M059J (cell line): ENCODE results near the gene ZBTB46. TPM values are rescaled to one million over a fixed set of nuclear protein-coding genes. Genes with fewer than 3 reads are reported as not detected.
"Not testable (repeated sequence)": the region's sequence is repeated elsewhere in the genome, so short reads cannot be mapped to it uniquely, and the experiment has no call there.

ENCODE experiments used
- DNase-seq: peaks from one replicate; pipeline ENCODE4 v3.0.0-alpha.2; 2012; ENCODE audit warnings: low read depth
- total RNA-seq: library from RNA; depleted of rRNA; stranded (reverse); fragments of >200 nt; shearing (Covaris generic); gene quantifications from 2 replicates; pipeline ENCODE4 v1.2.3, GENCODE V29; 2014

Gene ZBTB46
- total RNA-seq, 1 experiment from 2014 or later: 3.1 TPM

DNA sequence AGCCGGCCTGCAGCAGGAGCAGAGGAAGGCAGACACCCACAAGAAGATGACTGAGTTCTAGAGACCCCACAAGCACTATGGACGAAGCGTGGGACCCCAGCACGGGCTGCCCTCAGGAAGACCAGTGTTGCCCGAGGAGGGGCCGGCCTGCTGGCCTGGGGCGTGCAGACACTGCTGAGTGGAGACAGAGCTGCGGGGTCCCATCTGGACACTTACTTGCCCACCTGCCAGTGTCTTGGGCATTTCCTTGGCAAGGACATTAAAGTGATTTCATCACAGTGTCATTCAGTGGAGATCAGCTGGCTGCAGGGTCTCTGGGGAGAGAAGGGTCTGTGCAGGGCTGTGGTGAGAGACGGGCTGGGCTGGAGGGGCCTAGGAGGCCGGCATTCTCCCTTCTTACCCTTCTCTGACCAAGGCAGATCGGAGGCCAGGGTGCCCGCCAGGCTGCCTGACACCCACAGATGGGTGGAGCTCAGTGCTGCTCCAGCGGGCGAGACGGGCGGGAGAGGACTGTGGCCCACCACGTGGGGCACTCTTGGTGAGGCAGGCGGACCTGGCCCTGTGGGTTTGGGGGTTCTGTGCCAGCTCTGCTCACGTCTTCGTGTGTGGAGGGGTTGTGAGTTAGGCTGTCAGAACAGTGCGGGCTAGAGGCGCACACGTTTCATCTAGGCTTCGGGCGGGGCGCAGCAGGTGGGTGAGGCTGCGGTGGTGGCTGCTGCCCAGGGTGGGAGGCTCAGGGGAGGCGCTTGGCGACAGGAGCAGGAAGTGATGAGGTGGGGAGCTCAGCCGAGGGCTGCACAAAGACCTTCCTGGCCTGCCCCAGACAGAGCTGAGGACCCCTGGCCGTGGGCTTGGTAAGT, 95.0 kb downstream of the ZBTB46 start, which contains the start of gene LIME1:
Gene LIME1, plus strand, starts transcription at position 806 of the 860 bp plus-strand sequence. CDS start 886 bp downstream, outside the sequence.
- no peak for DNase-seq

GRCh38 chr20:63734946-63735858, 95.9 kb downstream of the ZBTB46 start:
- no peak for DNase-seq

GRCh38 chr20:63734111-63734945, 96.7 kb downstream of the ZBTB46 start:
- no peak for DNase-seq

DNA sequence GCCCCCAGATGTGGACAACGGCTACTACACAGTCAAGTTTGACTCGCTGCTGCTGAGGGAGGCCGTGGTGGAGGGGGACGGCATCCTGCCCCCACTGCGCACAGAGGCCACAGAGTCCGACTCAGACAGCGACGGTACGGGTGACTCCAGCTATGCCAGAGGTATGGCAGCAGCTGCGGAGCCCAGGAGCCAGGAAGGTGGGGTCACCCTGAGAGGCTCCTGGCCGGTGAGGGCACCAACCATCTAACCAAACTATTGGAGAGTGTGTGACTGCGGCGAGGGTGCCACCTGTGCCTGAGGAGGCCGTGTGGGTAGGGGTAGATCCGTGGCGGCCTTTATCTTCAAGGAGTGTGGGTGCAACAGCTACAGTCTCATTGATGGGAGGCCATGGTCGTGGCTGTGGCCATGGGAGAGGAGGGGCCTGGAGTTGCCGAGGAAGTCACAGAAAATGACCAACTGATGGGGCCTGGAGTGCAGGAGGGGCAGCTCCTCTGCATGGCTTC, 97.4 kb downstream of the ZBTB46 start:
- no peak for DNase-seq

GRCh38 chr20:63733117-63733516, 97.9 kb downstream of the ZBTB46 start:
- DNase-seq: no peak

GRCh38 chr20:63732118-63733095, 98.7 kb downstream of the ZBTB46 start:
- no peak for DNase-seq

DNA sequence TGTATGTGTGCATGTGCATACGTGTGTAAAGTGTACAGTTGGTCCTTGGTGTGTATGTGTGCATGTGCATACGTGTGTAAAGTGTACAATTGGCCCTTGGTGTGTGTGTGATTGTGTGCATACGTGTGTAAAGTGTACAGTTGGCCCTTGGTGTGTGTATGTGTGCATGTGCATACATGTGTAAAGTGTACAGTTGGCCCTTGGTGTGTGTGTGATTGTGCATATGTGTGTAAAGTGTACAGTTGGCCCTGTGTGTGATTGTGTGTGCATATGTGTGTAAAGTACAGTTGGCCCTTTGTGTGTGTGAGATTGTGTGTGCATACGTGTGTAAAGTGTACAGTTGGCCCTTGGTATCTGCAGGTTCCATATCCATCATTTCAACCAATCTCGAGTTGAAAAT, 99.7 kb downstream of the ZBTB46 start:
- no peak for DNase-seq

DNA sequence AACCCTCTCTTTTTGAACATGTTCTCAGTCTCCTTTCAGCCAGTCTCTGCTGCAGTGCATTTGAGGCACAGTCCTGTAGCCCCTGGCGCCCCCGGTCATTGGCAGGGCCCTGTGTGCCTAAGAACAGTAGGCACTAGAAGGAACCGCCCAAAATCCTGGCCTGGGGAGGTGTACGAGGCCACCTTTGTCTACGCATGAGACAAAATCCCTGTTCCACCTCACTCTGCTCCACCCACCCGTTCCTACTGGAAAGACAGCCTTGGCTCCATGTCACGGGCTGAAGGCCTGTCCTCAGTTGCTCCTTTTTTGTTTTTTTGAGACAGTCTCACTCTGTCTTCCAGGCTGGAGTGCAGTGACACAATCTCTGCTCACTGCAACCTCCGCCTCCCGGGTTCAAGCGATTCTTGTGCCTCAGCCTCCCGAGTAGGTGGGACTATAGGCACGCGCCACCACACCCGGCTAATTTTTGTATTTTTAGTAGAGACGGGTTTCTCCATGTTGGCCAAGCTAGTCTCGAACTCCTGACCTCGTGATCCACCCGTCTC, 100.8 kb downstream of the ZBTB46 start:
- not testable (repeated sequence) for DNase-seq

DNA sequence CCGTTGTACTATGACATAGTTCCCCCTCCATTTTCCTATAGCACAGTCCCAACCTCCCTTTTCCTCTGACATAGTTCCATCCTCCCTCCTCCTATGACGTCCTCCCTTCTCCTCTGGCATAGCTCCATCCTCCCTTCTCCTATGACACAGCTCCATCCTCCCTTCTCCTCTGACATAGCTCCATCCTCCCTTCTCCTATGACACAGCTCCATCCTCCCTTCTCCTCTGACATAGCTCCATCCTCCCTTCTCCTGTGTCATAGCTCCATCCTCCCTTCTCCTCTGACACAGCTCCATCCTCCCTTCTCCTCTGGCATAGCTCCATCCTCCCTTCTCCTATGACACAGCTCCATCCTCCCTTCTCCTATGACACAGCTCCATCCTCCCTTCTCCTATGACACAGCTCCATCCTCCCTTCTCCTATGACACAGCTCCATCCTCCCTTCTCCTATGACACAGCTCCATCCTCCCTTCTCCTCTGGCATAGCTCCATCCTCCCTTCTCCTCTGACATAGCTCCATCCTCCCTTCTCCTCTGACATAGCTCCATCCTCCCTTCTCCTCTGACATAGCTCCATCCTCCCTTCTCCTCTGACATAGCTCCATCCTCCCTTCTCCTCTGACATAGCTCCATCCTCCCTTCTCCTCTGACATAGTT, 108.0 kb downstream of the ZBTB46 start:
- not testable (repeated sequence) for DNase-seq

- DNase-seq: no peak
Measured at GRCh38 chr20:63718996-63719395, 112.1 kb downstream of the ZBTB46 start.

- DNase-seq: no peak
Measured at GRCh38 chr20:63714858-63715257, 116.2 kb downstream of the ZBTB46 start.

DNA sequence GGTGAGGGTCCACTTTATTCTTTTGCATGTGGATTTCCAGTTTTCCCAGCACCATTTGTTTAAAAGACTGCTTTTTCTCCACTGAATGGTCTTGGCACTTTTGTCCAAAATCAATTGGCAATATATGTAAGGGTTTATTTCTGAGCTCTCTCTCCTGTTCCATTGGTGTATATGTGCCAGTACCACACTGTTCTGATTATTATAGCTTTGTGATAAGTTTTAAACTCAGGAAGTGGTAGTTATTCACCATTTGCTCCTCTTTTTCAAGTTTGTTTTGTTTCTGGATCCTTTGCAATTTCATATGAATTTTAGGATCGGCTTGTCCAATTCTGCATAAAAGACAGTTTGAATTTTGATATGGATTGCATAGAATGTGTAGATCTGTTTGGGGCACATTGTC, 118.9 kb downstream of the ZBTB46 start:
- DNase-seq: no peak

- no peak for DNase-seq
Measured at GRCh38 chr20:63711085-63711645, 119.9 kb downstream of the ZBTB46 start.

GRCh38 chr20:63709149-63709527, 121.9 kb downstream of the ZBTB46 start:
- no peak for DNase-seq

DNA sequence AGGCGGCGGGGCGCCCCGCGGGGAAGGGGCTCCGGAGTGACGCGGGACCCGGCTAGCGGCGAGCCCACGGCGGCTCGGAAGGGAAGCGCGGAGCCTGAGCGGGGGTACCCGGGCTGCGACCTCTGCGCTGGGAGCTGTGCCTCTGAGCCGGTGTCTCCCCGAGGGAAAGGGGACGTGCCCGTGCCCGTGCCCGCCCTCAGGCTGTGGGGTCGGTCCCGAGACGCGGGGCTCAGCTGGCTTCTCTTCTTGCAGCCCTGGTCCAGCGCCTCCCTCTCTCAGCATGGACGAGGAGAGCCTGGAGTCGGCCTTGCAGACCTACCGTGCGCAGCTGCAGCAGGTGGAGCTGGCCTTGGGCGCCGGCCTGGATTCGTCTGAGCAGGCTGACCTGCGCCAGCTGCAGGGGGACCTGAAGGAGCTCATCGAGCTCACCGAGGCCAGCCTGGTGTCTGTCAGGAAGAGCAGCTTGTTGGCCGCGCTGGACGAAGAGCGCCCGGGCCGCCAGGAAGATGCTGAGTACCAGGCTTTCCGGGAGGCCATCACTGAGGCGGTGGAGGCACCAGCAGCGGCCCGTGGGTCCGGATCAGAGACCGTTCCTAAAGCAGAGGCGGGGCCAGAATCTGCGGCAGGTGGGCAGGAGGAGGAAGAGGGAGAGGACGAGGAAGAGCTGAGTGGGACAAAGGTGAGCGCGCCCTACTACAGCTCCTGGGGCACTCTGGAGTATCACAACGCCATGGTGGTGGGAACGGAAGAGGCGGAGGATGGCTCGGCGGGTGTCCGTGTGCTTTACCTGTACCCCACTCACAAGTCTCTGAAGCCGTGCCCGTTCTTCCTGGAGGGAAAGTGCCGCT, 122.5 kb downstream of the ZBTB46 start:
- no peak for DNase-seq

DNA sequence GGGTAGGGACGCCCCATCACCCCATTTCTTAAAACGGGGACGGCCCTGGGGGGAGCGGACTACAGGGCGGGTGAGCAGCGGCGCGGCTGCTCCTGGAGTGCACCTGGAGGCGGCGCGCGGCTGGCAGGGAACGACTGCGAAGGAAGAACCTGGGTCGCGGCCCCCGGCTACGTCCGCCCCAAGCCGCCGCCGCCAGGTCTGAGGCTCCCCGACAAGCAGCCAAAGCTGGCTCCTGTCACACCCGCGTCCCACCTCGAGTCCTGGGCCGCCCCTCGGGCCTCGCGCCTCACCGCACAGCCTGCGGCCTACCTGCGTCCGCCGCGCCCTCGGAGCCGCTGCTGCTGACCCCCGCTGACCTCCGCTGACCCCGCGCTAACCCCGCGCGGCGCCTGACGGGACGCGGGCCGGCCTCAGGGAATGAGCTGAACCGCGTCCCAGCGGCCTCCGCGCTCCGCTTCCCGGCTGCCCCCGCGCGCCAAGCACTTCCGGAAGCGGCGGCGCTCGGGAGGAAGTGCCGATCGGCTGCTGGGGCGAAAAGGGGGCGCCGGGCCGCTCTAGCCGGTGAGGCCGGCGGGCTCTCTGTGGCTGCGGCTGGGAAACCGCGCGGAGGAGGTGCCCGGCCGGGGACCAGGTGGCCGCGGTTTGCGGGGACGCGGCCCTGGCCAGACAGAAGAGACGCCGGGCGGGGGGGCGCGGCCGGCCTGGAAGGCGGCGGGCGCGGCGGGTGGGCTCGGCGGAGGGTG, 123.3 kb downstream of the ZBTB46 start, which contains the start of the genes ARFRP1 and ZGPAT:
Gene ARFRP1, minus strand, starts transcription at position 419 of the 743 bp plus-strand sequence. CDS start 885 bp downstream, outside the sequence.
Gene ZGPAT, plus strand, starts transcription at position 482 of the 743 bp plus-strand sequence. CDS start 542 bp downstream, outside the sequence.
- peak; percentile 85 for DNase-seq
